C4-2B (cell line): ENCODE data around the gene GNG11.

Experiments used
- ZFX ChIP-seq: fragments of 450-650 bp; IDR thresholded peaks from 2 replicates; pipeline ENCODE4 v1.6.1; 2017
- TF ChIP-seq, protein P1 (sequence below): fragments of 450-650 bp; conservative IDR thresholded peaks from 2 replicates; pipeline ENCODE4 v1.5.1; 2017; ENCODE audit warnings: mild to moderate bottlenecking

- TF ChIP-seq, protein P1, sequence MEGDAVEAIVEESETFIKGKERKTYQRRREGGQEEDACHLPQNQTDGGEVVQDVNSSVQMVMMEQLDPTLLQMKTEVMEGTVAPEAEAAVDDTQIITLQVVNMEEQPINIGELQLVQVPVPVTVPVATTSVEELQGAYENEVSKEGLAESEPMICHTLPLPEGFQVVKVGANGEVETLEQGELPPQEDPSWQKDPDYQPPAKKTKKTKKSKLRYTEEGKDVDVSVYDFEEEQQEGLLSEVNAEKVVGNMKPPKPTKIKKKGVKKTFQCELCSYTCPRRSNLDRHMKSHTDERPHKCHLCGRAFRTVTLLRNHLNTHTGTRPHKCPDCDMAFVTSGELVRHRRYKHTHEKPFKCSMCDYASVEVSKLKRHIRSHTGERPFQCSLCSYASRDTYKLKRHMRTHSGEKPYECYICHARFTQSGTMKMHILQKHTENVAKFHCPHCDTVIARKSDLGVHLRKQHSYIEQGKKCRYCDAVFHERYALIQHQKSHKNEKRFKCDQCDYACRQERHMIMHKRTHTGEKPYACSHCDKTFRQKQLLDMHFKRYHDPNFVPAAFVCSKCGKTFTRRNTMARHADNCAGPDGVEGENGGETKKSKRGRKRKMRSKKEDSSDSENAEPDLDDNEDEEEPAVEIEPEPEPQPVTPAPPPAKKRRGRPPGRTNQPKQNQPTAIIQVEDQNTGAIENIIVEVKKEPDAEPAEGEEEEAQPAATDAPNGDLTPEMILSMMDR: no peak
- no peak for TF ChIP-seq ZFX
Measured at GRCh38 chr7:93933156-93933555, 11.6 kb downstream of the GNG11 start.
